Testis (tissue), 3 donors: ENCODE measurements around the gene CUX1. TPM values are rescaled to one million over a fixed set of nuclear protein-coding genes. Genes with fewer than 3 reads are reported as not detected.

Experiments
- DNase-seq: peaks from one replicate; pipeline ENCODE4 v3.0.0-alpha.2; 2019
- H3K27ac ChIP-seq, 2 donors: fragments of 200-600 bp; sonication (generic); one replicate each; pipeline ENCODE4 v1.5.1; 2019
- H3K27me3 ChIP-seq: fragments of 200-600 bp; sonication (generic); one replicate; pipeline ENCODE4 v1.5.1; 2019
- H3K36me3 ChIP-seq: fragments of 200-600 bp; sonication (generic); one replicate; pipeline ENCODE4 v1.5.1; 2017; ENCODE audit warnings: low read depth; ENCODE audit errors: missing control alignments
- H3K4me1 ChIP-seq: fragments of 200-600 bp; sonication (generic); one replicate; pipeline ENCODE4 v1.5.1; 2019
- H3K4me3 ChIP-seq, 2 donors: fragments of 200-600 bp; sonication (generic); one replicate each; pipeline ENCODE4 v1.5.1; 2017 to 2019
- H3K9me3 ChIP-seq: fragments of 200-600 bp; sonication (generic); one replicate; pipeline ENCODE4 v1.5.1; 2017
- CTCF ChIP-seq, 3 experiments: fragments of 450-650 bp in 2 of 3; fragments of 200-600 bp in 1 of 3; sonication (generic) in 1 of 3; IDR thresholded peaks; one replicate each; pipeline ENCODE4 v1.5.1; 2016 to 2019; ENCODE audit warnings: antibody characterized with exemption in 3 of 3, mild to moderate bottlenecking in 2 of 3, moderate library complexity in 1 of 3
- POLR2A ChIP-seq: fragments of 450-650 bp; IDR thresholded peaks from one replicate; pipeline ENCODE4 v1.6.1; 2017; ENCODE audit warnings: antibody characterized with exemption, mild to moderate bottlenecking, moderate library complexity
- WGBS, 2 donors: methylation state at CpG; one replicate each; pipeline ENCODE4 v1.1.5; 2018; 5-methylcytosine and 5-hydroxymethylcytosine counted together
- intact Hi-C: fragments of 100-400 bp; cut with DNase I; formaldehyde crosslinking; loops from one replicate; pipeline ENCODE4 v1.15.1; 2023; ENCODE audit warnings: low total_unique reads
- polyA plus RNA-seq: library from polyadenylated mRNA; stranded (reverse); fragments of 350-450 nt; fragmentation: Illumina TruSeq; extraction: RNeasy Lipid Tissue Mini Kit (QIAGEN cat#74804); gene quantifications from one replicate; pipeline ENCODE4 v1.2.3, GENCODE V29; 2014; ENCODE audit warnings: low read depth, low replicate concordance; ENCODE audit not compliant: insufficient read depth
- total RNA-seq, 2 donors: library from RNA; depleted of rRNA; stranded (reverse); fragments of >200 nt; gene quantifications; one replicate each; pipeline ENCODE4 v1.2.3, GENCODE V29; 2016

Gene CUX1
- total and polyA plus RNA-seq, 3 donors from 2014 or later: 30.8 to 46.3 (median 43.1) TPM

GRCh38 chr7:102075126-102075525 is 257.7 kb downstream of the CUX1 start:
- Histone ChIP-seq H3K9me3 (no peaks in the 10 kb centered on the region), H3K27ac (no peak overlapping the region), H3K4me1 (no peaks in the 10 kb centered on the region), H3K27me3 (no peaks in the 10 kb centered on the region), H3K36me3 (no peaks in the 10 kb centered on the region), H3K4me3 (no peak overlapping the region)
- 96 to 98% methylated on average over 9 of the region's 9 CpGs for WGBS, 2 donors
- intact Hi-C loops: no loop called here
- TF ChIP-seq POLR2A (no peak), CTCF (IDR thresholded peaks at IDR 0.05) (no peak)
- DNase-seq: no peak

- Histone ChIP-seq H3K9me3 (no peaks in the 10 kb centered on the region), H3K4me3 (no peak overlapping the region), H3K36me3 (no peaks in the 10 kb centered on the region), H3K27ac (no peak overlapping the region), H3K27me3 (no peaks in the 10 kb centered on the region), H3K4me1 (no peaks in the 10 kb centered on the region)
- no peak for TF ChIP-seq CTCF (IDR thresholded peaks at IDR 0.05)
- no peak for TF ChIP-seq POLR2A
- no peak for DNase-seq
- 83 to 87% methylated on average over 11 of the region's 11 CpGs for WGBS, 2 donors
- intact Hi-C loops: no loop called here
These were observed 258.2 kb downstream of the CUX1 start for GRCh38 chr7:102075553-102076135.

GRCh38 chr7:102077081-102077480 is 259.7 kb downstream of the CUX1 start:
- H3K4me3 ChIP-seq: no peak overlapping the region
- intact Hi-C loops: no loop called here
- no peaks in the 10 kb centered on the region for H3K36me3 ChIP-seq
- H3K27ac ChIP-seq: no peak overlapping the region
- TF ChIP-seq CTCF (IDR thresholded peaks at IDR 0.05) (no peak), POLR2A (no peak)
- no peaks in the 10 kb centered on the region for H3K4me1 ChIP-seq
- WGBS, 2 donors: 85 to 91% methylated on average over 5 of the region's 5 CpGs
- DNase-seq: no peak
- no peaks in the 10 kb centered on the region for H3K9me3 ChIP-seq
- no peaks in the 10 kb centered on the region for H3K27me3 ChIP-seq

- Histone ChIP-seq H3K4me3 (no peak overlapping the region), H3K9me3 (no peaks in the 10 kb centered on the region), H3K36me3 (no peaks in the 10 kb centered on the region), H3K4me1 (no peaks in the 10 kb centered on the region), H3K27me3 (no peaks in the 10 kb centered on the region), H3K27ac (no peak overlapping the region)
- WGBS, 2 donors: 86 to 87% methylated on average over 22 to 24 of the region's 24 CpGs
- DNase-seq: no peak
- TF ChIP-seq CTCF (IDR thresholded peaks at IDR 0.05): no peak
- TF ChIP-seq POLR2A: no peak
- intact Hi-C loops: no loop called here
These were observed 262.0 kb downstream of the CUX1 start for GRCh38 chr7:102079140-102080018.
